Measurements from ENCODE around the gene BTN1A1.
A peak's percentile ranks its signal among the peaks of the same experiment; 100 is the strongest.
"Not testable (repeated sequence)": the region's sequence is repeated elsewhere in the genome, so short reads cannot be mapped to it uniquely, and the experiment has no call there.

BTN1A1 gene, protein sequence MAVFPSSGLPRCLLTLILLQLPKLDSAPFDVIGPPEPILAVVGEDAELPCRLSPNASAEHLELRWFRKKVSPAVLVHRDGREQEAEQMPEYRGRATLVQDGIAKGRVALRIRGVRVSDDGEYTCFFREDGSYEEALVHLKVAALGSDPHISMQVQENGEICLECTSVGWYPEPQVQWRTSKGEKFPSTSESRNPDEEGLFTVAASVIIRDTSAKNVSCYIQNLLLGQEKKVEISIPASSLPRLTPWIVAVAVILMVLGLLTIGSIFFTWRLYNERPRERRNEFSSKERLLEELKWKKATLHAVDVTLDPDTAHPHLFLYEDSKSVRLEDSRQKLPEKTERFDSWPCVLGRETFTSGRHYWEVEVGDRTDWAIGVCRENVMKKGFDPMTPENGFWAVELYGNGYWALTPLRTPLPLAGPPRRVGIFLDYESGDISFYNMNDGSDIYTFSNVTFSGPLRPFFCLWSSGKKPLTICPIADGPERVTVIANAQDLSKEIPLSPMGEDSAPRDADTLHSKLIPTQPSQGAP

DNA sequence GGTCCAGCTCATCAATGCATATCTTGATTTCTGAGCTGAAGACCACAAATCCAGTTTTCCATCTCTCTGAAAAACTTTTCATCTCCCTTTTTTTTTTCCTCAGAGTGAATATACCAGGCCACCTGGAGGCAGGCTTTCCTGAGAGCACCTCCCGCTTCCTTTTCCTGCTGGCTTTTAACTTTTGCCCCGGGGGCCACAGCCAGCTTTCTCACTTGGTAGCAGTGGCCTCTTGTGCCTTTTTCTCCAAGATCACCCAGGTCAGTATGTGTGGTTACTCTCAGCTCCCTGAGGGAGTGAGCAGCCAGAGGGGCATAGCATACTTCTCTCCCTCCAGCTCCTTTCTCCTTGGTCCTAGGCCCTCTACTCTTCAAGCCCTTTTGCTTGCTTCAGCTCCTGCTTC is at the start of gene BTN1A1:
TSS of gene BTN1A1 (plus strand) at position 202 of the 400 bp plus-strand sequence. CDS start 984 bp downstream, outside the sequence.
- DNase-seq (ENCODE audit: low read depth in 2 of 2), result no peak

DNA sequence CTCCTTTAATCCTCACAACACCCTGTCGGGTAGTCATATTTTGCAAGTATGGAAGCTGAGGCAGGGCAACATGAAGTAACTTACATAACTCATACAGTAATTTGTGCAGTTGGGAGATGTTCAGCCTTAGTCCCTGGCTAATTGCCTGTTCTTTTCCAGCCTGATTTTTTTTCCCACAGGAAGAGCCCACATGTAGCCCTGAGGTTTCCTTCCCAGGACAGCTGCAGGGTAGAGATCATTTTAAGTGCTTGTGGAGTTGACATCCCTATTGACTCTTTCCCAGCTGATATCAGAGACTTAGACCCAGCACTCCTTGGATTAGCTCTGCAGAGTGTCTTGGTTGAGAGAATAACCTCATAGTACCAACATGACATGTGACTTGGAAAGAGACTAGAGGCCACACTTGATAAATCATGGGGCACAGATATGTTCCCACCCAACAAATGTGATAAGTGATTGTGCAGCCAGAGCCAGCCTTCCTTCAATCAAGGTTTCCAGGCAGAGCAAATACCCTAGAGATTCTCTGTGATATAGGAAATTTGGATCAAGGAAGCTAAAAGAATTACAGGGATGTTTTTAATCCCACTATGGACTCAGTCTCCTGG is 47.4 kb upstream of the BTN1A1 start:
- no peak for DNase-seq (ENCODE audit: low read depth in 2 of 2)

DNA sequence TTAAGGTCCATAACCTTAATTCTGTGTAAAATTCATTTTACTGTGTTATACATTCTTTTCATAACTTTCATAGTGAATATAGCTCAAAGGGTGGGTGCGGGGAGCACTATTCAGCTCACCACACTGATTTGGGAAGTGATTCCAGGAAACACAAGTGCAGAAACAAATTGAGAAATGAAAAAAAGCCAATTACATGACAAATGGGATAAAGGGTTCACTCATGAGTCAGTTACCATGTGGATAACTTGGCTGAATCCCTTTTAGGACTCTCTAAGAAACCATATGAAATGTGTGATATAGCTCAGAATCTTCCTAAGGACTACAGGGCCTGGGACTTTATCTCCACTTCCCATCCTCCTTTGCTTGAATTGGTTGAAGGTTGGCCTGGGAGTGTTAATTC is 45.5 kb upstream of the BTN1A1 start:
- no peak for DNase-seq (ENCODE audit: low read depth in 2 of 2)

DNA sequence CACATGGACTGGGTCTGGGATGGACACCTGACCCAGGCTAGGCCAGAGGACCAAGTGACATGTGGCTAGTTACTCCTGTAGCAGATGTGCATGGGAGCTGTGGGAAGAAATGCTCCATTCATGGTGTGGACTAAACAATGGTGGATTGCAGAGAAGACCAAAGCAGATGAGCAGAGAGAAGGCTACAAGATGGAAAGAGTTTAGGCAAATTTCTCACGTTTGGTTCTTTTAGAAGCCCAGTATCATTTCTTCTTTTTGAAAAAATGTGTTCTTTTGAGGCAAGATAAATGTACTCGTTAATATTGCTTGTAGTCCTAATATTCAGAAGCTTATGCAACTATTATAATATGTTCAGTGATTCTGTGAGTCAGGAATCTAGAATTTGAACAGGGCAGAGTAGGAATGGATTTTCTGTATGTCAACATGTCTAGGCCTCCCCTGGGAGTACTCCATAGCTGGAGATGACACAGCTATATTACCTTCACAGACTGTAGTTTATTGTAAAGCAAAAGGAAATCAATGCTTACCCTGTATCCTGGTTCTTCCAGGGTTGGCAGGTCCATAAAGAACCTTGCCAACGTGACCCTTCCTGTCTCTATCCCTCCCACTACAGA is 44.6 kb upstream of the BTN1A1 start:
- no peak for DNase-seq (ENCODE audit: low read depth in 2 of 2)

DNA sequence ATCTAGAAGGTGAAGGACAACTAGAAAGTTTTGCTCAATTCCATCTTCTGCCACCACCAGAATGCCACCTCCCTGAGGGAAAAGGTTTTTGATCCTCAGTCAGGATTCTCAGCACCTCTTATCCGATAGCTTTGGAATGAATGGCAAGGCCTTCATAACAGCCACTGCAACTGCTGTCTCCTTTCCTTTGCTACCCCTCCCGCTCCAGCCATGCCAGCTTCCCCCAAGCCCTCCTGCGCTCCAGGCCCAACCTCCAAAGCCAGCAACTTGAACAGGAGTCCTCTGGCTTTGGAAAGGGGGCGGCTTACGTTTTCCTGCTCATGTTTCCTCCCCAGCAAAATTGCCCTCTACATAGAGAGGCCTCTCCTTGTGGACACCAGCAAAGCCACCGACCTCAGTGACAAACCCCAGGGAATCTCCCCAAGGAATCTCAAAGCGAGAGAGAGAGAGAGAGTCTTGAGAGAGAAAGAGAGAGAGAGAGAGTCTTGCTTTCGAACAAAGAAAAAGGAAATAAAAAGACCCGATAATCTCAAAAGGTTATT is 42.8 kb upstream of the BTN1A1 start:
- no peak for DNase-seq (ENCODE audit: low read depth in 2 of 2)

DNA sequence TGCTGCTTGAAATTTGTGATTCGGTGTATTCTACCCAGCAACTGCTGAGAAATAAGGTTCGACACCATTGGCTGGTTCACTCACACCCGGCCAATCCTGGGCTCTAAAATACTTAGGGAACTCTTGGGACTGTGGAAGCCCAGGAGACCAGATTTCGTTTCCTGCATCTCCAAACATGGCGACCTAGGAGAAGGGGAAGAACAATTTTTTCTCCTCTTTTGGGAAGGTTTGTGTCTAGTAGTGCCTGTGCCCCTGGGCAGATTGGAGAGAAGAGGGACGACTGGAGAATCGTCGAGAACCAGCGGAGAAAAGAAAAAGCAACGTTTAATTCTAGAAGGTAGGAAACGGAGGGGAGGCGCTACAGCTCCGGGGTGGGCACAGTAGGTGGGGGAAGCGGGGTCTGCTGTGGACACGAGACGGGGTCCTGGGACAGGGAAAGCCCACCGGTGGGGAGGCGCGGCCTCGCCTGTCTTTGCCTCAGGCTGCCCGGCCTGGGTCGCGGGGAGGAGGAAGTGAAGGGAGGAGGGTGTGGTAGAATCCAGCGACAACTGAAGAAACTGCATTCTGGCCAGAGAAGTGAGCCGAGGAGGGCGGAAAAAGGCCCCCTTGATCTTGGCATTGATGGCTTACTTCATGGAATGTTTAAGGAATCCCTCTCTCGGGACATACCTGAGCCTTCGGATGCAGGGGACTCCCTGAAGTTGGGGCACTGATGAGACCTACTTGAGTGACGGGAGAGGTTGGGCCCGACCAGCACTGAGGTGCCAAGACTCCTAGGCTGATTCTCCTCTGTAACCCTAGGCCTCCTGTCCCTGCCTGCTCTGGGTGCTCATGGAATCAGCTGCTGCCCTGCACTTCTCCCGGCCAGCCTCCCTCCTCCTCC is 42.1 kb upstream of the BTN1A1 start, which contains the start of gene BTN2A1:
TSS of gene BTN2A1 (plus strand) at position 150 of the 883 bp plus-strand sequence. CDS start at position 832, 682 bp downstream.
- DNase-seq (ENCODE audit: low read depth in 2 of 2), result peak; percentile 30 to 39

DNA sequence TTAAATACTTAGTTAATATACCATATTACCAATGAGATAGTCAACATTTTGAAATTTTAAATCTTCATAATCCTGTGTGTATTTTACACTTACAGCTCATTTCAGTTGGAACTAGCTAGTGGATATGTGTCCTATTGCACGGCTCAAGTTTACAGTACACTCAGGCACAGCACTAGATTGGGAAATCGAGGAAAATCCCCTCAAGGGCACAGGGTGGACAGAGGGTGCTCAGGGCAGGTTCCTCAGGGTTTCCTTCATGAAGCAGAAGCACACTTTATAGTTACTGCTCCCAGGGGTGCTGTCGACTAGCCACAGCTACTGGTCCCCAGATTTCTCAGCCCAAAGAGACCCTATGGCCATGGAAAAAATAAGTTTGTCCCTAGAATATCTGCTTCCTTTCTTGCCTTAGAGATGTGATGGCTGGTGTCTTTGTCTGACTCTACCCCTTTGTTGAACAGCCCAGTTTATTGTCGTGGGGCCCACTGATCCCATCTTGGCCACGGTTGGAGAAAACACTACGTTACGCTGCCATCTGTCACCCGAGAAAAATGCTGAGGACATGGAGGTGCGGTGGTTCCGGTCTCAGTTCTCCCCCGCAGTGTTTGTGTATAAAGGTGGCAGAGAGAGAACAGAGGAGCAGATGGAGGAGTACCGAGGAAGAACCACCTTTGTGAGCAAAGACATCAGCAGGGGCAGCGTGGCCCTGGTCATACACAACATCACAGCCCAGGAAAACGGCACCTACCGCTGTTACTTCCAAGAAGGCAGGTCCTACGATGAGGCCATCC is 40.9 kb upstream of the BTN1A1 start:
- DNase-seq (ENCODE audit: low read depth in 2 of 2), result no peak

DNA sequence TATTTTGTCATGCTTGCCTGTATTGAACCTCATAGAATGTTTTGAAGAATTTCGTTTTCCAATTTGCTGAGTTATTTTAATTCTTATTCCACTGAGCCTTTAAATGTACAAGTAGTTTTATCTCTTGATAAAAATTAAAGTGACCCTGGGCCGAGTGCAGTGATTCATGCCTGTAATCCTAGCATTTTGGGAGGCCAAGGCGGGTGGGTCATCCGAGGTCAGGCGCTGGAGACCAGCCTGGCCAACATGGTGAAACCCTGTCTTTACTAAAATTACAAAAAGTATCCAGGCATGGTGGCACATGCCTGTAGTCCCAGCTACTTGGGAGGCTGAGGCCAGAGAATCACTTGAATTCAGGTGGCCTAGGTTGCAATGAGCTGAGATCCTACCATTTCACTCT is 38.8 kb upstream of the BTN1A1 start:
- not testable (repeated sequence) for DNase-seq (ENCODE audit: low read depth in 2 of 2)

DNA sequence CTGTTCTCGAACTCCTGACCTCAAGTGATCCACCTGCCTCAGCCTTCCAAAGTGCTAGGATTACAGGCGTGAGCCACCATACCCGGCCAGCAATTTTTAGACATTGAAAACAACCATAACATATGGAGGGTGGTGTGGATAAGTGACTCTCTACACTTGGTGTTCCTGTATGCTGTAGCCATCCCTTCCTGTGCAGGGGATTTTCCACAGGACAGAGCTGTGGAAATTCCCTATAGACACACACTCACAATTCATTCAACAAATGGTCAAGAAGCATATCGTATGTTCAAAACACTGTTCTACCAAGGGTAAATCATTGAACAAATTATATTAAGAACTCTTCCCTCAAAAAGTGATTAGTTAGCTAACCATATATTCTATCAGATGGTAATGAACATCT is 36.1 kb upstream of the BTN1A1 start:
- DNase-seq (ENCODE audit: low read depth in 2 of 2), result no peak

DNA sequence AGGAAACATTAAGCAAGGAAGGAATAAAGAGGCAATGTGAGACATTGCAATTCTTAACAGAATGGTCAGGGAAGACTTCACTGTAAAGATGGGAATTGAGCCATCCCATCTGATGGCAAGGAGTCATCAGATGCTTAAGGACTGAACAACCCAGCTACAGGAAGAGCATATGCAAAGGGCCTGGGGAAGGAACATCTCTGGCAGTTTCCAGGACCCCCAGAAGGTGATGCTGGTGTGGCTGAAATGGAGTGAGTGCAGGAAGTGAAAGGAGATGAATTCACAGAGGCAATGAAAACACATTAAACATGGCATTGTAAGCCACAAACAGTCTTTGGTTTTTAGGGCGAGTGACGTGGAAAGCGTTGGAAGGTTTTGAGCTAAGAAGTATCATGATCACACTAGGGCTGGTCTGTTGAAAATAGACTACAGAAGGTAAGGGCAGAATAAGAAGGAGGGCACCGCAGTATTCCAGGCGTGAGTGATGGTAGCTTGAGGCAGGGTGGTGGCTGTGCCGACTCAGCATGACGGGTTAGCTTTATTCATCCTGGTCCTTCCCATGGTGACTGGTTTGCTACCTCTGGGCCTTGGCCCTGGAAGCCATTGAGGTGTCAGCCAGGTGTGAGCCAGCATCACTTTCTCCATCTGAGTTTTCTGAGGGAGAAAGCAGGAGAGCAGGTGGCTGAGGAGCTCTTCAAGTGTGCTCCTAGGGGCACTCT is 35.5 kb upstream of the BTN1A1 start:
- no peak for DNase-seq (ENCODE audit: low read depth in 2 of 2)

DNA sequence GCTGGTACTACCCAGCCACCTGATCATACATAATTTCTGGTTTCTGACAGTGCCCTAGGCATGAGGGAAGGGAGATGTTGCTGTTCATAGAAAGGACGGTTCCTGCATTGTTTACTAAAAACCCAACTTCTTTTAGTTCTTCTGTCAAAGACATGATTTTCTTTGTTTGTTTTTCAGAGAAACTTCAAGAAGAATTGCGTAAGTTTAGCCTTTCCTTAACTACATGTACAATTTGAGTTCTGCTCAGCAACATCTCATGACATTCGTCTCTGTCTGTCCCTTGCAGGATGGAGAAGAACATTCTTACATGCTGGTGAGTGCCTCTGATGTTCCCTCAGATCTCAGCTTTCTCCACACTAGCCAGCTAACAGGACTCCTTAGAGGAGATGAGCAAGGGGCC is 34.3 kb upstream of the BTN1A1 start:
- no peak for DNase-seq (ENCODE audit: low read depth in 2 of 2)

DNA sequence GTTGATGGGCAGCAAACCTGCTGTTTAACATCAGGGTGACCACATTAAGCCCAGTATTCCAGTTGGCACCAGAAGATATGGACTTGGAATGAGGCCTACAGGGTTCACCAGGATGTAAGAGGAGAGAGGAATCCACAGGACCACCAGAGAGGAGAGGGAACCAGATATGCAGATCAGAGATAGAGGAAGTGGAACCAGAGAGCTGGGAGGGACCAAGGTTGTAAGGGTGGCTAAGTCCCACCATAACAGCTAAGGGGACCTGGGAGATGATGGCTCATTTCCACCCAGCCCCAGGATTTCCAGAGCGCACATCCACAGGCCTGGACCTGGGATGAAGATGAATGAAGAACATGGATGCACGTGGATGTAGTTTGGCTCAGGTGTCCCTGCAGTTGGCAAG is 31.3 kb upstream of the BTN1A1 start:
- DNase-seq (ENCODE audit: low read depth in 2 of 2), result no peak

DNA sequence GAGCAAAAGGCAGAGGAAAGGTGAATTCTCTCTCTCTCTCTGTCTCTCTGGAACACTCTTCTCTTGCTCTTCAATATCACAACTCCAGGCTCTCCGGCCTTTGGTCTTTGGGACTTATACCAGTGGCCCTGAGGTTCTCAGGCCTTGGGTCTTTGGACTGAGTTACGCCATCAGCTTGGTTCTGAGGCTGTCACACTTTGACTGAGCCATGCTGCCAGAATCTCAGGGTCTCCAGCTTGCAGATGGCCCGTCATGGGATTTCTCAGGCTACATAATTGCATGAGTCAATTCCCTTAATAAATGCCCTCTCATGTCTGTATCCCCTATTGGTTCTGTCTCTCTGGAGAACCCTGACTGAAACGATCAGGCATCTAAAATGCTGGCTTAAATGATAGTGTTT is 29.5 kb upstream of the BTN1A1 start:
- DNase-seq (ENCODE audit: low read depth in 2 of 2), result no peak

DNA sequence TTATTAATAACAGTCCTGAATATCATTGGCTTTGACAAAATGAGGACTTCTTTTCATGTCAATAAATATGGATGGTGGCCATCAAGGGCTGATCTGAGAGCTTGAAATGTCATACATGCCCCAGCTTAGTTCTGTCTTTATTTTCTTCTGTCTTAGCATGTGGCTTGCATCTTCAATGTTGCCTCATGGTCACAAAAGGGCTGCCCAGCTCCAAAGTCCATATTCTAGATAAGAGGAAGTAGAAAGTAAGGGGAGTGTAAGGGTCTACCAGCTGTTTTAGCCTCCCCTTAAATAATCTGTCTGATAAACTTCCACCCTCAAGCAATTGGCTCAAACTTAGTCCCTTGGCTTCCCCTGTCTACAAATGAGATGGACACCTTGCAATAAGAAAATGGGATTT is 28.1 kb upstream of the BTN1A1 start:
- no peak for DNase-seq (ENCODE audit: low read depth in 2 of 2)

DNA sequence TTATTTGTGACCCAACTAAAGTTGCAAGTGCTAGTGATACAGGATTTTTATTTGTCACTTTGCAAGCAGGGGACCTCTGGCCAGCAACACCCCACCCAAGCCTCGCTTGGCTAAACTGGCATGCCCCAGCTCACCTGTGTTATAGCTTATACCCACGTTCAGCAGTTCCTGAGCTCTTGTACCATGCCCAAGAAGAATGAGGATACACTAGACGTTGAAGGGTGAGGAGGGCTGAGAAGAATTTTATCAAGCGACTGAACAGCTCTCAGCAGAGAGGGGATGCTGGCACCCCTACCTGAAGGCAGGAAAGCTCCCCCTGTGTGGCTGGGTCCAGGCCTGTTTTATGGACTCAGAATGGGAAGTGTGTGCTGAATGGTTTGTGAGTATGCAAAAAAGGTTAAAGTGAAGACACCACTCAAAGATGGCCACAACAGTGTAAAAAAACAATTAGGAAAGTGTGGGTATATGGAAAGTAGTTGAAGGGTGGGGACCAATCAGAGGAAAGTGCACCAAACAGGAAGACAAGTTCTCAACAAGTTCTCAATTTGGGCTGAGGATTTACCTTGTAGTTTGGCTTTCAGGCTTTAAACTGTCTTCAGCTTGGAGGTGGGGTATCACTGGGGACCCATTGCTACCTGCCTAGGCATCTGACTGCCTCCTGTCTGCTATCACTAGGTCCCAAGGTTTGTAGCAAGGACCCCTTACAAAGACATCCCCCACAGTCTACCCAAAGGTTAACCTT is 27.4 kb upstream of the BTN1A1 start:
- DNase-seq (ENCODE audit: low read depth in 2 of 2), result no peak

DNA sequence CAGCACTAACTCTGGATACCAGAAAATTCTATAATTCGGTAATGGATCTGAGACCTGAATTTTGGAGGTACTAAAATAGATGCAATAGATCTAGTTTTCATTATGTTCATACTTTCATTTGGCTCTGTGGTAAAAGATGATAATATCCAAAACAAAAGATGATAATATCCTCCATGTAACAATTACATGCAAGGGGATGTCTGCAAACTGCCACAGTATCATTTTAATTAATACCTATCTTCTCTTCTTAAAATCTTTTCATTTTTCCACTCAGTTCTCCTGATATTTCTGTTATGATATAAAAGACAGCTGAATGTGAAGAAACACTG is 26.7 kb upstream of the BTN1A1 start:
- DNase-seq (ENCODE audit: low read depth in 2 of 2), result no peak

DNA sequence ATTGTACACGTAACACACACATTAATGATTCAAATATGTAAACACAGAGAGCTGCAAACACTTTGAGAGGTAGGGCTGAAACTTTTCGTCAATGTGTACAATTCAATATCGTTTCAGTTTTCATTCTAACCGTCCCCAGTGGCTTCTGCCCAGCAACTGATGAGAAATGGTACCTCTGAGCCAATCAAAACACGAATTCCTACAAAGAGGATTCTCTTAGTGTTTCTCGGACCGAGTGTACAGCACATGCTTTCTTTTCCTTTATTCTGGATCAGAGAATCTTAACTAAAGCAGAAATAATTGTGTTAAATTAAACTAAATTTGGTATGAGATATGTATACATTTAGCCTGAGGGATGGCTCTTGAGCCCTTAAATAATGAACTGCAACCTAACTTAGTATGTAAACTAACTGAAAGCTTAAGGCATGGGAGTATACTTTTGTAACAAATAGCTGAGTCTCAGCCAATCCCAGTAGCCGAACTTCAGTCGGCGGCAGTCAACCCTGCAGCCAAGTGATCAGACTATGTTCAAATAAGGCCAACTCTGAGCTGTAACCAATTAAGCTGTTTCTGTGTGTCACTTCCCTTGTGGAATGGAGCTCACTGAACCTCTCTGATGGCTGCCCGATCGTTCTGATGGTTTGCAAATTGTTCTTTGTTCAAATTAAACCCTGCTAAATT is 26.2 kb upstream of the BTN1A1 start:
- DNase-seq (ENCODE audit: low read depth in 2 of 2), result peak; percentile 43 to 50

DNA sequence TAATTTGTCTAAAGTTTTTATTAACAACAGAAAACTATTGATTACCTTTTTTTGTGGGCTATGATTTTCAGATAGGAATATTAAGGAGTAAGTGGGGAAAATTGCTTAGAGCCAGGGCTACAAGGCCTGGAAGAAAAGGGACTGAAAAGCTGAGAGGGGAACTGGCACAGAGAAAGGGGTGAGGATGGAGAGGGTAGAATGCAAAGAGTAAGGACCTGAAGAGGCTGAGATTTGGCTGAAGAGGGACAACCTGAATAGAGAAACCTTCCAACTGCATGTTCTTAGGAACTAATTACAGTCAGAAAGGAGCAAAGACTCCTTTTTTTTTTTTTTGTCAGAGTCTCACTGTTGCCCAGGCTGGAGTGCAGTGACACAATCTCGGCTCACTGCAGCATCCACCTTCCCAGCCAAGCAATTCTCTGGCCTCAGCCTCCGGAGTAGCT is 25.6 kb upstream of the BTN1A1 start:
- no peak for DNase-seq (ENCODE audit: low read depth in 2 of 2)

All from stimulated activated CD8-positive, alpha-beta memory T cell treated with anti-CD3 and anti-CD28 coated beads, Interleukin-2, amount 100 ng/mL, for 48 hours (primary cell).